ENCODE results near the gene CYTH1. TPM values are rescaled to one million over a fixed set of nuclear protein-coding genes. Genes with fewer than 3 reads are reported as not detected.

Gene CYTH1
- total RNA-seq, 1 donor from 2014 or later, result 28.9 TPM

DNA sequence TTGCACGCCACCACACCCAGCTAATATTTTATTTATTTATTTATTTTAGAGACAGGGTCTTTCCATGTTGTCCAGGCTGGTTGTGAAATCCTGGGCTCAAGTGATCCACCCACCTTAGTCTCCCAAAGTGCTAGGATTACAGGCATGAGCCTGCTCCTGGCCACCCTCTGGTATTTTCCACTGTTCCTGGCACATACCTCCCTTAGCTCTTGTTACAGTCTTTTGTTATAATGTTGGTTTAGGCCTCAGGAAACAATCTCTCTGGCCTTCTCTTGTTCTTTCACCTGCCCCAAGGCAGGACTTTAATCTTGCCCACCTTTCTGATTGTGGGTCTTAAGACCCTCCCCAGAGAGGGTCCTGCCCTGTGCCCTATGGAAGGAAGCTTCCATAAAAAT lies 3.6 kb upstream of the CYTH1 start:
- TF ChIP-seq, protein P1, sequence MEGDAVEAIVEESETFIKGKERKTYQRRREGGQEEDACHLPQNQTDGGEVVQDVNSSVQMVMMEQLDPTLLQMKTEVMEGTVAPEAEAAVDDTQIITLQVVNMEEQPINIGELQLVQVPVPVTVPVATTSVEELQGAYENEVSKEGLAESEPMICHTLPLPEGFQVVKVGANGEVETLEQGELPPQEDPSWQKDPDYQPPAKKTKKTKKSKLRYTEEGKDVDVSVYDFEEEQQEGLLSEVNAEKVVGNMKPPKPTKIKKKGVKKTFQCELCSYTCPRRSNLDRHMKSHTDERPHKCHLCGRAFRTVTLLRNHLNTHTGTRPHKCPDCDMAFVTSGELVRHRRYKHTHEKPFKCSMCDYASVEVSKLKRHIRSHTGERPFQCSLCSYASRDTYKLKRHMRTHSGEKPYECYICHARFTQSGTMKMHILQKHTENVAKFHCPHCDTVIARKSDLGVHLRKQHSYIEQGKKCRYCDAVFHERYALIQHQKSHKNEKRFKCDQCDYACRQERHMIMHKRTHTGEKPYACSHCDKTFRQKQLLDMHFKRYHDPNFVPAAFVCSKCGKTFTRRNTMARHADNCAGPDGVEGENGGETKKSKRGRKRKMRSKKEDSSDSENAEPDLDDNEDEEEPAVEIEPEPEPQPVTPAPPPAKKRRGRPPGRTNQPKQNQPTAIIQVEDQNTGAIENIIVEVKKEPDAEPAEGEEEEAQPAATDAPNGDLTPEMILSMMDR (IDR thresholded peaks at IDR 0.05; ENCODE audit: borderline replicate concordance), result no peak
- Histone ChIP-seq H3K27me3 (ENCODE audit: low read depth) (no peaks in the 10 kb centered on the region), H3K4me1 (peaks cover 53% of the 10 kb centered on the region), H3K36me3 (no peaks in the 10 kb centered on the region), H3K9me3 (replicated peaks) (no peaks in the 10 kb centered on the region), H3K4me3 (no peak overlapping the region), H3K27ac (replicated peaks) (peak overlapping the region; percentile 19)
- DNase-seq, result no peak
- intact Hi-C loops (cut with micrococcal nuclease), result no loop called here

DNA sequence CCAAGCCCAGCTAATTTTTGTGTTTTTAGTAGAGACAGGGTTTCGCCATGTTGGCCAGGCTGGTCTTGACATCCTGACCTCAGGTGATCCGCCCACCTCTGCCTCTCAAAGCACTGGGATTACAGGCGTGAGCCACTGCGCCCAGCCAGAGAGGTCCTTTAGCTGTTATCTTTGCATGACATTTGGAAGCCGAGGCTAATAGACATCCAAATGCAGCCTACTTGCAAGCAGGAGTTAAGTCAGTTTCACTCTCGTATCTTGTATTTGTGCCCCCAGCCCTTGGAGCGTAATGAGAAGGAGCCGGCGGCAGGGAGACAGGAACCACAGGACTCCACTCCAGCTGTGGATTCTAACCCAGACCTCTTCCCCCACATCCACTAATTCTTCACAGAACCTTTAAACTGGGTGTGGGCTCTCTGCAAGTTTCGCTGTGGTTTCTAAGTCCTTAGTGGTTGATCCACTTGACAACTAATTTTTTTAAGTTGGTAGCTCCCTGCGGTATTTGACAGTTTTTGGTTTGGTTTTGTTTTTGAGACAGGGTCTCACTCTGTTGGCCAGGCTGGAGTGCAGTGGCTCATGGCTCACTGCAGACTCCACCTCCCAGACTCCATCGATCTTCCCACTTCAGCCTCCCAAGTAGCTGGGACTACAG lies 3.1 kb upstream of the CYTH1 start:
- H3K4me3 ChIP-seq, result no peak overlapping the region
- H3K36me3 ChIP-seq, result no peaks in the 10 kb centered on the region
- H3K27me3 ChIP-seq (ENCODE audit: low read depth), result no peaks in the 10 kb centered on the region
- no peak for DNase-seq
- H3K27ac ChIP-seq (replicated peaks), result peak overlapping the region; percentile 19
- intact Hi-C loops (cut with micrococcal nuclease), result no loop called here
- no peaks in the 10 kb centered on the region for H3K9me3 ChIP-seq (replicated peaks)
- peaks cover 53% of the 10 kb centered on the region for H3K4me1 ChIP-seq
- TF ChIP-seq, protein P1 (IDR thresholded peaks at IDR 0.05; ENCODE audit: borderline replicate concordance), result no peak

DNA sequence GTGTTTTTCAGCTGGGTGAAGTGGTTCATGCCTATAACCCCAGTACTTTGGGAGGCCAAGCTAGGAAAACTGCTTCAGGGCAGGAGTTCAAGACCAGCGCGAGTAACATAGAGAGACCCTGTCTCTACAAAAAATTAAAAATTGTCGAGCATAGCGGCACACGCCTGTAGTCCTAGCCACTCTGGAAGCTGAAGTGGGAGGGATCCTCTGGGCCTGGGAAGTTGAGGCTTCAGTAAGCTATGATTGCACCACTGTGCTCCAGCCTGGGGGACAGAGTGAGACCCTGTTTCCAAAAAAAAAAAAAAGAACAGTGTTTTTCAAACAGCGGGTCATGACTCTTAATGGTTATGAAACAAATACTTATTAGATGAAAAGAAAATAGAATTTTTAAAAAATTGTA lies 2.3 kb upstream of the CYTH1 start:
- DNase-seq, result no peak
- Histone ChIP-seq H3K4me3 (no peak overlapping the region), H3K27me3 (ENCODE audit: low read depth) (no peaks in the 10 kb centered on the region), H3K4me1 (peaks cover 53% of the 10 kb centered on the region), H3K9me3 (replicated peaks) (no peaks in the 10 kb centered on the region), H3K27ac (replicated peaks) (peak overlapping the region; percentile 97), H3K36me3 (no peaks in the 10 kb centered on the region)
- TF ChIP-seq, protein P1 (IDR thresholded peaks at IDR 0.05; ENCODE audit: borderline replicate concordance), result no peak
- intact Hi-C loops (cut with micrococcal nuclease), result no loop called here

DNA sequence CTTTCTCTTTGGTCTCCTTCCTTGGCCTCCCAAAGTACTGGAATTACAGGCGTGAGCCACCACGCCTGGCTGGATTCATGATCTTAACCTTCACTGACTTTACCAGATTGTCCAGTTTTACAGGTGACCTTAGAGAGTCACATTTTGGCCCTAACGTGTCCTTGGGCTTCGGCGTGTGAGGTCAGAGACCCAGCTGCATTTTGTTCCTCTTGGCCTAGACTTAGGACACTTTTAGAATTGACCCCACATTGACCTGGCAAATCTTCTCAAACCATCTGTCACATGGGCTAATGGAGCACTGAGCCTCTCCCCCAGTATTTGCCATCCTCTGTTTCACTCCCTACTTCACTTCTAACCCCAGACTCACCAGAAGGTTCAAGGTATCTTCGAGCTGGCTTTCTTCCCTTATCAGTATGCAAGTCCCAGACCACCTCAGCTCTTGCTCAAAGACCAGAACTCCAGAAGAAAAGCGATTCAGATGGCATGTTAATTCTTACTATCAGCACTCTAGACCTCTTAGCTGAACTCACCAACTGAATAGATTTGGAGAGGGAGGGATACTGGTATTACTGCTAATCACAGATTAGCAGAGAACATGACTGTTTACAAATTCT lies 1.7 kb upstream of the CYTH1 start:
- Histone ChIP-seq H3K27ac (replicated peaks) (peak overlapping the region; percentile 97), H3K4me1 (peaks cover 48% of the 10 kb centered on the region), H3K27me3 (ENCODE audit: low read depth) (no peaks in the 10 kb centered on the region), H3K4me3 (no peak overlapping the region), H3K36me3 (no peaks in the 10 kb centered on the region), H3K9me3 (replicated peaks) (no peaks in the 10 kb centered on the region)
- no peak for DNase-seq
- TF ChIP-seq, protein P1 (IDR thresholded peaks at IDR 0.05; ENCODE audit: borderline replicate concordance), result no peak
- intact Hi-C loops (cut with micrococcal nuclease), result no loop called here

DNA sequence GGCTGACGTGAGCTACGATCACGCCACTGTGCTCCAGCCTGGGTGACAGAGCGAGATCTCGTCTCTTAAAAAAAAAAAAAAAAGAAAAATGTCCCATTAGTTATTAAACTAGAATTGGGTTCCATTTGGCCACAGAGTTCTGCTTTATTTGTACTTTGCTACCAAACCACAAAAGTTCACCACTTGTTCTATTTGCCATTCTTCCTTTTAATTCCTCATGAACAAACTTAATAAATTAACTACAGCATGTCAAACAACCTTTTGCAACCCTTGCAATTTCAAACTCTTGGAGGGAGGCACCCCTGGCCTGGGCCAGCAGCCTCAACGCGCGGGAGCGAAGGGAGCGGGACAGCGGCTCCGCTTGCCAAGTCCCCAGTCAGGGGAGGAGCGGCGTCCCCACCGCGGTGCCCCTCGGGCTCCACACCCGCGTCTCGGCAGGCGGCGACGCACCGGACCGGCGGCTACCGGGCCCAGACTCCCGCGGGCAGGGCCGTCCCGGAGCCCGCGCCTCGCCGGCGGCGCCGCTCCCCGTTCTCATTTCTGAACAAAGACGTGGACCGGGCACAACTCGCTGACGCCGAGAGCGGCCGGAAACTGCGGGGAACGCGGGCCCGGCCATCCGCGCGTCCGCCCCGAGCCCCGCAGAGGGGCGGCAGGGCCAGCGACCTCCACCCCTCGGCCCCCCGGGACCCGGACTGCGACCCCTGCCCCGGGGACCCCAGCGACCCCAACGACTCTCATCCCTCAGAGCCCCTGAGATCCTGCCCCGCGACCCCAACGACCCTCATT lies 775 bp downstream of the CYTH1 start:
- peak; percentile 63 for DNase-seq
- intact Hi-C loops (cut with micrococcal nuclease), result no loop called here
- H3K27ac ChIP-seq (replicated peaks), result peak overlapping the region; percentile 93
- no peaks in the 10 kb centered on the region for H3K36me3 ChIP-seq
- no peaks in the 10 kb centered on the region for H3K27me3 ChIP-seq (ENCODE audit: low read depth)
- no peaks in the 10 kb centered on the region for H3K9me3 ChIP-seq (replicated peaks)
- TF ChIP-seq, protein P1 (IDR thresholded peaks at IDR 0.05; ENCODE audit: borderline replicate concordance), result peak; percentile 8
- H3K4me3 ChIP-seq, result peak overlapping the region; percentile 98
- H3K4me1 ChIP-seq, result peaks cover 46% of the 10 kb centered on the region

All from left ventricle myocardium inferior (tissue), 1 donor.